AG04450 (cell line): Measurements from ENCODE around the gene ESR1. TPM values are rescaled to one million over a fixed set of nuclear protein-coding genes. Genes with fewer than 3 reads are reported as not detected.

Source experiments
- CTCF ChIA-PET: fragments of 300-600, 350-600 bp; formaldehyde crosslinking; extraction: SDS; loops from one replicate; lab custom pipeline; 2022; ENCODE audit warnings: antibody characterized with exemption, inconsistent platforms; lab: Charles Lee
- POLR2A ChIA-PET: fragments of 350-600 bp; formaldehyde crosslinking; extraction: SDS; loops from one replicate; lab custom pipeline; 2021; ENCODE audit warnings: antibody characterized with exemption, inconsistent platforms; lab: Yijun Ruan, JAX
- DNase-seq: peaks from one replicate; pipeline ENCODE4 v3.0.0-alpha.2; 2011; ENCODE audit warnings: low read depth, low spot score
- H3K27ac ChIP-seq: one replicate; pipeline ENCODE4 v1.5.1; 2012; ENCODE audit warnings: low read depth, low read length, control low read depth
- H3K27me3 ChIP-seq: one replicate; pipeline ENCODE4 v1.6.0; 2012; ENCODE audit warnings: low read length; ENCODE audit not compliant: control insufficient read depth, insufficient read depth
- H3K4me3 ChIP-seq: 2 replicates; pipeline ENCODE4 v1.5.1; 2011; ENCODE audit warnings: mild to moderate bottlenecking, low read depth, low read length, control low read depth
- H3K9me3 ChIP-seq: 2 replicates; pipeline ENCODE4 v1.5.1; 2012; ENCODE audit warnings: low read length; ENCODE audit not compliant: control insufficient read depth, insufficient read depth
- polyA plus RNA-seq: library from polyadenylated mRNA; depleted of rRNA; stranded (reverse); fragments of >200 nt; gene quantifications from 2 replicates; pipeline ENCODE4 v1.2.3, GENCODE V29; 2011
- TF ChIP-seq, protein P1 (sequence below): IDR thresholded peaks from 2 replicates; pipeline ENCODE4 v1.5.1; 2011; ENCODE audit warnings: low read depth, low read length, control low read depth, inconsistent platforms

Gene ESR1
- polyA plus RNA-seq, 1 experiment: 0.02 TPM

GRCh38 chr6:152118678-152119077 lies 311.2 kb downstream of the ESR1 start:
- Histone ChIP-seq H3K27ac (no peak overlapping the region), H3K9me3 (no peaks in the 10 kb centered on the region), H3K27me3 (no peaks in the 10 kb centered on the region), H3K4me3 (no peak overlapping the region)
- TF ChIP-seq, protein P1, sequence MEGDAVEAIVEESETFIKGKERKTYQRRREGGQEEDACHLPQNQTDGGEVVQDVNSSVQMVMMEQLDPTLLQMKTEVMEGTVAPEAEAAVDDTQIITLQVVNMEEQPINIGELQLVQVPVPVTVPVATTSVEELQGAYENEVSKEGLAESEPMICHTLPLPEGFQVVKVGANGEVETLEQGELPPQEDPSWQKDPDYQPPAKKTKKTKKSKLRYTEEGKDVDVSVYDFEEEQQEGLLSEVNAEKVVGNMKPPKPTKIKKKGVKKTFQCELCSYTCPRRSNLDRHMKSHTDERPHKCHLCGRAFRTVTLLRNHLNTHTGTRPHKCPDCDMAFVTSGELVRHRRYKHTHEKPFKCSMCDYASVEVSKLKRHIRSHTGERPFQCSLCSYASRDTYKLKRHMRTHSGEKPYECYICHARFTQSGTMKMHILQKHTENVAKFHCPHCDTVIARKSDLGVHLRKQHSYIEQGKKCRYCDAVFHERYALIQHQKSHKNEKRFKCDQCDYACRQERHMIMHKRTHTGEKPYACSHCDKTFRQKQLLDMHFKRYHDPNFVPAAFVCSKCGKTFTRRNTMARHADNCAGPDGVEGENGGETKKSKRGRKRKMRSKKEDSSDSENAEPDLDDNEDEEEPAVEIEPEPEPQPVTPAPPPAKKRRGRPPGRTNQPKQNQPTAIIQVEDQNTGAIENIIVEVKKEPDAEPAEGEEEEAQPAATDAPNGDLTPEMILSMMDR: no peak
- DNase-seq: no peak
- ChIA-PET POLR2A (no interaction called here), CTCF (interaction anchor here (1.5 kb wide), 1 partner anchor 353 kb away, joined by 11 read pairs; no protein-coding TSS in a partner anchor)

DNA sequence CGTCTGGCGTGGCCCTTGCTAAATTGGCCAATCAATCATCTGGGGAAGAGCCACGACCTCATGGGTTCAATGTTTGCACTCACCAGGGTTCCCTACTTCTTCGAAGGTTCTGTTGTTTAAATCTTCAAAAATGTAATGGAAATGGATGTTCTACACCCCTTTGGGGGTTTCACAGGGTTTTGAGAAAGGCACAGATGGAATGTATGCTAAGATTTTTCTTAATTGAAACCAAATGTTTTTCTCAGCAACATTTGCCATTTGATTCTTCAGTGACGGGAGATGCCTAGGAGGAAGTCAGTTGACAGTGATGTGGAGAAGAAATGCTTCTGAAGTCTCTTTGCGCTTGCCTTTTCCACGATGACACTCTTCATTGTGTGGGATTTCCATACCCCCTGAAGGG lies 312.3 kb downstream of the ESR1 start:
- no peaks in the 10 kb centered on the region for H3K9me3 ChIP-seq
- DNase-seq: no peak
- H3K4me3 ChIP-seq: no peak overlapping the region
- H3K27me3 ChIP-seq: no peaks in the 10 kb centered on the region
- ChIA-PET CTCF (interaction anchor here (1.5 kb wide), 1 partner anchor 354 kb away, joined by 11 read pairs; no protein-coding TSS in a partner anchor), POLR2A (no interaction called here)
- TF ChIP-seq, protein P1: no peak
- H3K27ac ChIP-seq: no peak overlapping the region

GRCh38 chr6:152121910-152122309 lies 314.4 kb downstream of the ESR1 start:
- Histone ChIP-seq H3K4me3 (no peak overlapping the region), H3K9me3 (no peaks in the 10 kb centered on the region), H3K27me3 (no peaks in the 10 kb centered on the region), H3K27ac (no peak overlapping the region)
- ChIA-PET CTCF (interaction anchor here (0.6 to 1.9 kb wide), 5 partner anchors 9 to 446 kb away, joined by 3 to 5 read pairs (median 4); no protein-coding TSS in a partner anchor), POLR2A (no interaction called here)
- TF ChIP-seq, protein P1: no peak
- DNase-seq: no peak

GRCh38 chr6:152122434-152122833 lies 315.0 kb downstream of the ESR1 start:
- DNase-seq: no peak
- Histone ChIP-seq H3K27me3 (no peaks in the 10 kb centered on the region), H3K9me3 (no peaks in the 10 kb centered on the region), H3K27ac (no peak overlapping the region), H3K4me3 (no peak overlapping the region)
- POLR2A ChIA-PET: no interaction called here
- TF ChIP-seq, protein P1: no peak
- CTCF ChIA-PET: interaction anchor here (0.8 to 1.9 kb wide), 3 partner anchors 356 to 447 kb away, joined by 4 to 5 read pairs (median 4); no protein-coding TSS in a partner anchor

DNA sequence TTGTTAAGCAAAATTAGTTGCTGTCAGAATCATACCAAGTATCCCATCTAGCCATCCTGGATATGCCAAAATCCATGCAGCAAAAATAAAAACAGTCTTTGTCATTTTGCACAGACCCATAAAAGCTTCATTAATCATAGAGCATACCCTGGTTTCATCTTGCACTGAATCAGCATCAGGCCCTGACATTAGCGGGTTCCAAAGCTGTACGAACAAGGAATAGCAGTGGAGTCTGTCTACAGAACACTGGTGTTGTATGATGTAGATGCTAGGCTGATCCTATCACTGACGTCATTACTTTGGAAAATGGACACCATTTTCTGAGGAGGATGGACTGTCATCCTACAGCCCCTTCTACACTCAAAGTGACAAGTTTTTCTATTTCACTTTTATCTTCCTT lies 315.6 kb downstream of the ESR1 start:
- DNase-seq: no peak
- Histone ChIP-seq H3K27me3 (no peaks in the 10 kb centered on the region), H3K4me3 (no peak overlapping the region), H3K27ac (no peak overlapping the region), H3K9me3 (no peaks in the 10 kb centered on the region)
- TF ChIP-seq, protein P1: no peak
- CTCF ChIA-PET: interaction anchor here (0.6 to 5.5 kb wide), 7 partner anchors 10 to 682 kb away, joined by 3 to 41 read pairs (median 18); no protein-coding TSS in a partner anchor
- POLR2A ChIA-PET: no interaction called here
